SK-N-SH treated with all-trans-retinoic acid at 6 μM for 48 hours (cell line): ENCODE results near the gene CHI3L1.

Experiments used
- CSDC2 ChIP-seq: fragments of 250-450 bp; sonication (Bioruptor Pico); IDR thresholded peaks from 2 replicates; pipeline ENCODE4 v1.5.0; 2020; ENCODE audit warnings: mild to moderate bottlenecking, moderate library complexity
- RARB ChIP-seq: fragments of 250-450 bp; sonication (Bioruptor Pico); IDR thresholded peaks from 2 replicates; pipeline ENCODE4 v1.8.0; 2021; ENCODE audit warnings: mild to moderate bottlenecking, moderate library complexity
- ZNF565 ChIP-seq: fragments of 450-650 bp; formaldehyde crosslinking; conservative IDR thresholded peaks from 2 replicates; pipeline ENCODE4 v1.5.0; 2020; ENCODE audit warnings: low read depth, mild to moderate bottlenecking, moderate library complexity
- TF ChIP-seq, protein P1 (sequence below): fragments of 250-450 bp; sonication (Bioruptor Pico); IDR thresholded peaks from 2 replicates; pipeline ENCODE4 v1.8.0; 2020; ENCODE audit warnings: mild to moderate bottlenecking, moderate library complexity, borderline replicate concordance

DNA sequence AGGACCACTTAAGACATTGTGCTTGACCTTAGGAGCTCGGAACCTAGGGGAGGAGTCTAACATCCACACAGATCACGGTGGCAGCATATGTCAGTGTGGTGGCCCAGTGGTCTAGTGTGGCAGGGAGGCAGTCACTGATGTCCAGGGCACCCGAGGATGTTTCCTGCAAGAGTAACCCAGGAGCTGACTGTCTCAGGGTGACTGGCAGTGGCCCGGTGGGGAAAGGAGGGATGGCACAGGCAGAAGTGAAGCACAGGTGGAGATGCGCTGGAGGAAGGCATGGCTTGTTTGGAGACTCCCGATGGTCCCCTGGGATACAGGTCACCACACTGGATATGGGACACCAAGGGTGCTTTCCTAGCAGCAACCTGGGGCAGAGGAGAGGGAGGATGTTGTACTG lies 26.6 kb upstream of the CHI3L1 start:
- no peak for TF ChIP-seq ZNF565 (CRISPR knock-in tag)
- TF ChIP-seq, protein P1, sequence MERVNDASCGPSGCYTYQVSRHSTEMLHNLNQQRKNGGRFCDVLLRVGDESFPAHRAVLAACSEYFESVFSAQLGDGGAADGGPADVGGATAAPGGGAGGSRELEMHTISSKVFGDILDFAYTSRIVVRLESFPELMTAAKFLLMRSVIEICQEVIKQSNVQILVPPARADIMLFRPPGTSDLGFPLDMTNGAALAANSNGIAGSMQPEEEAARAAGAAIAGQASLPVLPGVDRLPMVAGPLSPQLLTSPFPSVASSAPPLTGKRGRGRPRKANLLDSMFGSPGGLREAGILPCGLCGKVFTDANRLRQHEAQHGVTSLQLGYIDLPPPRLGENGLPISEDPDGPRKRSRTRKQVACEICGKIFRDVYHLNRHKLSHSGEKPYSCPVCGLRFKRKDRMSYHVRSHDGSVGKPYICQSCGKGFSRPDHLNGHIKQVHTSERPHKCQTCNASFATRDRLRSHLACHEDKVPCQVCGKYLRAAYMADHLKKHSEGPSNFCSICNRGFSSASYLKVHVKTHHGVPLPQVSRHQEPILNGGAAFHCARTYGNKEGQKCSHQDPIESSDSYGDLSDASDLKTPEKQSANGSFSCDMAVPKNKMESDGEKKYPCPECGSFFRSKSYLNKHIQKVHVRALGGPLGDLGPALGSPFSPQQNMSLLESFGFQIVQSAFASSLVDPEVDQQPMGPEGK (CRISPR knock-in tag), result no peak
- TF ChIP-seq RARB (CRISPR knock-in tag), result no peak
- TF ChIP-seq CSDC2 (CRISPR knock-in tag), result no peak
